Sigmoid colon (tissue), 4 donors: ENCODE measurements around the gene AKIRIN1.

ENCODE experiments used
- CTCF ChIP-seq, 4 experiments: fragments of 450-650 bp in 3 of 4; fragments of 200-600 bp in 1 of 4; IDR thresholded peaks; one replicate each; pipeline ENCODE4 v1.5.1; 2016 to 2019; ENCODE audit warnings: antibody characterized with exemption in 4 of 4, mild to moderate bottlenecking in 3 of 4, moderate library complexity in 2 of 4
- EP300 ChIP-seq, 4 donors: sonication (generic); formaldehyde crosslinking; IDR thresholded peaks; one replicate each; pipeline ENCODE4 v1.6.1; 2017; ENCODE audit warnings: antibody characterized with exemption in 4 of 4

- TF ChIP-seq CTCF (IDR thresholded peaks at IDR 0.05) (no peak), EP300 (IDR thresholded peaks at IDR 0.05) (no peak)
Observed at GRCh38 chr1:38991638-38992411, 749 bp downstream of the AKIRIN1 start.
